Heart left ventricle (tissue), 16 donors: ENCODE data around the gene IGFN1. TPM values are rescaled to one million over a fixed set of nuclear protein-coding genes. Genes with fewer than 3 reads are reported as not detected.
"Not testable (repeated sequence)": the region's sequence is repeated elsewhere in the genome, so short reads cannot be mapped to it uniquely, and the experiment has no call there.

ENCODE experiments used
- ATAC-seq, 4 donors: fragments of 200-7000 bp; cut with Tn5 transposase; one replicate each; pipeline ENCODE4 v1.9.1; 2020 to 2022; ENCODE audit warnings: moderate library complexity in 4 of 4, mild to moderate bottlenecking in 3 of 4, moderate number of reproducible peaks in 1 of 4
- DNase-seq, 5 donors: peaks; one replicate each; pipeline ENCODE4 v3.0.0-alpha.2; 2020
- H3K27ac ChIP-seq, 12 donors: fragments of 200-600 bp; sonication (generic) in 4 of 12; one replicate each; pipeline versions ENCODE4 v1.5.0 to v1.8.0; 2016 to 2022; ENCODE audit warnings: mild to moderate bottlenecking in 2 of 12
- H3K27me3 ChIP-seq, 9 donors: fragments of 200-600 bp; sonication (generic) in 2 of 9; one replicate each; pipeline versions ENCODE4 v1.5.1 to v1.8.0; 2016 to 2022; ENCODE audit warnings: mild to moderate bottlenecking in 3 of 9
- H3K36me3 ChIP-seq, 9 donors: fragments of 200-600 bp; sonication (generic) in 2 of 9; one replicate each; pipeline versions ENCODE4 v1.5.0 to v1.8.0; 2018 to 2022; ENCODE audit warnings: mild to moderate bottlenecking in 2 of 9
- H3K4me1 ChIP-seq, 12 donors: fragments of 200-600 bp; sonication (generic) in 4 of 12; one replicate each; pipeline versions ENCODE4 v1.5.0 to v1.8.0; 2016 to 2022; ENCODE audit warnings: mild to moderate bottlenecking in 3 of 12
- H3K4me3 ChIP-seq, 12 donors: fragments of 200-600 bp; sonication (generic) in 4 of 12; one replicate each; pipeline versions ENCODE4 v1.5.0 to v1.8.0; 2017 to 2022; ENCODE audit warnings: mild to moderate bottlenecking in 9 of 12, moderate library complexity in 4 of 12
- H3K9me3 ChIP-seq, 12 donors: fragments of 200-600 bp; sonication (generic) in 4 of 12; one replicate each; pipeline versions ENCODE4 v1.5.0 to v1.8.0; 2016 to 2022; ENCODE audit warnings: mild to moderate bottlenecking in 1 of 12
- POLR2A ChIP-seq, 2 donors: fragments of 450-650 bp; IDR thresholded peaks; one replicate each; pipeline ENCODE4 v1.6.1; 2017; ENCODE audit warnings: antibody characterized with exemption in 2 of 2, mild to moderate bottlenecking in 2 of 2, moderate library complexity in 2 of 2
- WGBS, 4 donors: extraction: QIAGEN DNeasy Blood & Tissue Kit in 2 of 4; methylation state at CpG; one replicate each; pipeline versions ENCODE4 v1.1.5 to v1.1.7; 2013 to 2018; 5-methylcytosine and 5-hydroxymethylcytosine counted together
- intact Hi-C, 10 donors: fragments of 100-400 bp; cut with DNase I; formaldehyde crosslinking; loops; one replicate each; pipeline versions ENCODE4 v1.11.1 to v1.14.2; 2022
- polyA plus RNA-seq, 2 donors: library from polyadenylated mRNA; stranded (reverse); fragments of 200-250 nt; gene quantifications; one replicate each; pipeline ENCODE4 v1.2.3, GENCODE V29; 2013
- total RNA-seq, 9 donors: library from RNA; depleted of rRNA in 2 of 9; stranded (reverse); fragments of >200 nt in 2 of 9; fragmentation: NEBNext Ultra II Directional in 3 of 9; extraction: Animal tissue kit (Norgen Biotek cat#: 25700) in 3 of 9; gene quantifications; one replicate each; pipeline versions ENCODE4 v1.1.0 to v1.2.4, GENCODE V29; 2016 to 2023
- TF ChIP-seq, protein P1 (sequence below), 12 donors: fragments of 200-600 bp; sonication (generic) in 4 of 12; IDR thresholded peaks; one replicate each; pipeline versions ENCODE4 v1.5.0 to v1.8.0; 2018 to 2022; ENCODE audit warnings: antibody characterized with exemption in 12 of 12, mild to moderate bottlenecking in 5 of 12
- donor health status: ischemic (EF 13 %, LVEDD 7.1; RV severe dilation, severe dysfunction).
- donor health status: healthy with polysubstance abuse.
- donor health status: DM: no; HTN: yes; CAD: no.
- donor health status: DM: no; HTN: no; CAD: no.
- donor health status: ischemic (EF 25% LVEDD 6.9; RV normal size, moderate dysfunction).
- donor health status: ischemic (EF 25% LVEDD 5.7; RV mildly dilated, moderate dysfunction).
- donor health status: healthy.
- donor health status: DM: yes; HTN: yes; CAD: no.
- donor health status: ischemic (EF 35%, LVEDD 5.7; RV mildly dilated, moderate dysfunction).
- donor health status: nonischemic (EF 11% LVEDD 7.7; RV severe dilation, severe dysfunction).
- donor health status: DM: yes; HTN: yes; CAD: no.
- donor health status: PGD.
- donor health status: ischemic (EF 29% LVEDD 5.4; RV normal size, mild dysfunction).
- donor health status: nonischemic (EF 23%, LVEDD 6.1; RV moderate dilation, normal function).

Gene IGFN1
- total and polyA plus RNA-seq, 11 donors = 0.03 to 0.04 TPM; not detected in 9

DNA sequence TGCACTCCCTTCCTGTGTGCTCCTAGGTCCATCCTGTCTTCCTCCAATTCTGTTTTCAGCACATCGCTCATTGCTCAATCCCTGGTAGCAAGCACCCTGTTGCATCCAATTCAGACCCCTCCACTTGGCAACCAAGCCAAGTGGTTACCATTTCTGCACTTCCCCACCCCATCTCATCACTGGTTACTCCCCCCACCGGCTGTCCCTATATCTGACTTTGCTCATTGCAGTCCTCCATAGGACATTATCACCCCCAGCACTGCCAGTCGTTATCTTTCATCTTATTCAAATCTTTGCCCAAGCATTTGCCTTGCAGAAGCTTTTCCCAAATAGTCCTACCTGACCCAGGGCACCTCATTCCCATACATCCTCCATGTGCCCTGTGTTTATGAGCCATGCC lies 34.3 kb upstream of the IGFN1 start:
- no peak for ATAC-seq
- TF ChIP-seq POLR2A (IDR thresholded peaks at IDR 0.05) = no peak
- TF ChIP-seq, protein P1, sequence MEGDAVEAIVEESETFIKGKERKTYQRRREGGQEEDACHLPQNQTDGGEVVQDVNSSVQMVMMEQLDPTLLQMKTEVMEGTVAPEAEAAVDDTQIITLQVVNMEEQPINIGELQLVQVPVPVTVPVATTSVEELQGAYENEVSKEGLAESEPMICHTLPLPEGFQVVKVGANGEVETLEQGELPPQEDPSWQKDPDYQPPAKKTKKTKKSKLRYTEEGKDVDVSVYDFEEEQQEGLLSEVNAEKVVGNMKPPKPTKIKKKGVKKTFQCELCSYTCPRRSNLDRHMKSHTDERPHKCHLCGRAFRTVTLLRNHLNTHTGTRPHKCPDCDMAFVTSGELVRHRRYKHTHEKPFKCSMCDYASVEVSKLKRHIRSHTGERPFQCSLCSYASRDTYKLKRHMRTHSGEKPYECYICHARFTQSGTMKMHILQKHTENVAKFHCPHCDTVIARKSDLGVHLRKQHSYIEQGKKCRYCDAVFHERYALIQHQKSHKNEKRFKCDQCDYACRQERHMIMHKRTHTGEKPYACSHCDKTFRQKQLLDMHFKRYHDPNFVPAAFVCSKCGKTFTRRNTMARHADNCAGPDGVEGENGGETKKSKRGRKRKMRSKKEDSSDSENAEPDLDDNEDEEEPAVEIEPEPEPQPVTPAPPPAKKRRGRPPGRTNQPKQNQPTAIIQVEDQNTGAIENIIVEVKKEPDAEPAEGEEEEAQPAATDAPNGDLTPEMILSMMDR (IDR thresholded peaks at IDR 0.05) = no peak
- Histone ChIP-seq H3K27ac (no peak overlapping the region), H3K4me3 (no peak overlapping the region), H3K36me3 (peaks cover 0 to 9% (median 4%) of the 10 kb centered on the region in 9 donors), H3K27me3 (no peaks in the 10 kb centered on the region), H3K9me3 (no peaks in the 10 kb centered on the region), H3K4me1 (peaks cover 0 to 20% (median 13%) of the 10 kb centered on the region in 12 donors)
- 84 to 95% (median 88%) methylated on average over 3 of the region's 3 CpGs for WGBS, 4 donors
- intact Hi-C loops = loop anchor here in 1 of 10 donors (10.0 kb wide), 1 partner anchor 68 kb away; no protein-coding TSS in a partner anchor
- no peak for DNase-seq

DNA sequence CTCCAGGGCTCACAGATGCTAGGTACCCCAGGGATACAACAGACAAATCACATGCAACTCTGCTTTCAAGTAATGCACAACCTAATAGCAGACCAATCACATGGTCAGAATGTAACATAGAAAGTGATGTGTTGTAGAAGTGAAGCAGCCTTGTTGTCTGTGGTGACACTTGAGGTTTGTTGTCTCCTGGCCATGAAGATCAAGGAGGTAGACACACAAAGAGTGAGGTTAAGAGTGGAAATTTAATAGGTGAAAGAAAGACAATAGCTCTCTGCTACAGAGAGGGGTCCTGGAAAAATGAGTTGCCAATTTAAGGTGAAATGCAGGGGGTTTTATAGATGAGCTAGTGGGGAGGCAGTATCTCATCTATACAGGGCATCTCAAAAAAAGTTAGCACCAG lies 33.8 kb upstream of the IGFN1 start:
- peaks cover 0 to 20% (median 13%) of the 10 kb centered on the region in 12 donors for H3K4me1 ChIP-seq
- H3K27ac ChIP-seq = no peak overlapping the region
- ATAC-seq (no peak), DNase-seq (no peak)
- no peaks in the 10 kb centered on the region for H3K9me3 ChIP-seq
- H3K4me3 ChIP-seq = no peak overlapping the region
- peaks cover 0 to 4% (median 0%) of the 10 kb centered on the region in 9 donors for H3K36me3 ChIP-seq
- H3K27me3 ChIP-seq = no peaks in the 10 kb centered on the region
- TF ChIP-seq, protein P1 (IDR thresholded peaks at IDR 0.05) = no peak
- no peak for TF ChIP-seq POLR2A (IDR thresholded peaks at IDR 0.05)
- intact Hi-C loops = loop anchor here in 1 of 10 donors (10.0 kb wide), 1 partner anchor 68 kb away; no protein-coding TSS in a partner anchor

DNA sequence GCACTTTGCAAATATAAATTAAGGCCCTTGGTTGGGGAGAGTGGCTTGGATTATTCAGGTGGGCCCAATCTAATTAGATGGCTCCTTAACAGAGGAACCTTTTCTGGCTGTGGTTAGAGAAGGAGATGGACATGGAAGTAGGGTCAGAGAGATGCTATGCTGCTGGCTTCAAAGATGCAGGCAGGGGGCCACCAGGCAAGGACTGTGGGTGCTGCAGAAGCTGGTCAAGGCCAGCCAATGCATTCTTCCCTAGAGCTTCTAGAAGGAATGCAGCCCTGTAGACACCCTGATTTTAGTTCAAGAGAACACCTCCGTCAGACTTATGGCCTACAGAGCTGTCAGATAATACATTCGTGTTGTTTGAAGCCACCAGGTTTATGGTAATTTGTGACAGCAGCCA lies 32.7 kb upstream of the IGFN1 start:
- Histone ChIP-seq H3K9me3 (no peaks in the 10 kb centered on the region), H3K27ac (no peak overlapping the region), H3K4me3 (no peak overlapping the region), H3K4me1 (peaks cover 0 to 16% (median 12%) of the 10 kb centered on the region in 12 donors), H3K27me3 (no peaks in the 10 kb centered on the region), H3K36me3 (no peaks in the 10 kb centered on the region)
- TF ChIP-seq, protein P1 (IDR thresholded peaks at IDR 0.05) = no peak
- TF ChIP-seq POLR2A (IDR thresholded peaks at IDR 0.05) = no peak
- intact Hi-C loops = loop anchor here in 1 of 10 donors (10.0 kb wide), 1 partner anchor 67 kb away; no protein-coding TSS in a partner anchor
- ATAC-seq (no peak), DNase-seq (no peak)
- WGBS, 4 donors = 89 to 94% (median 91%) methylated on average over 2 of the region's 2 CpGs

DNA sequence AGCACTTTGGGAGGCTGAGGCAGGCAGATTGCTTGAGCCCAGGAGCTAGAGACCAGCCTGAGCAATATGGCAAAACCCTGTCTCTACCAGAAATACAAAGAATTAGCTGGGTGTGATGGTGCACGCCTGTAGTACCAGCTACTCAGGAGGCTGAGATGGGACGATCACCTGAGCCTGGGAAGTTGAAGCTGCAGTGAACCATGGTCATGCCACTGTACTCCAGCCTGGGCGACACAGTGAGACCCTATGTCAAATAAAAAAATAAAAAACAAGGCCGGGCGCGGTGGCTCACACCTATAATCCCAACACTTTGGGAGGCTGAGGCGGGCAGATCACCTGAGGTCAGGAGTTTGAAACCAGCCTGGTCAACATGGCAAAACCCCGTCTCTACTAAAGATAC lies 27.6 kb upstream of the IGFN1 start:
- 81 to 95% (median 89%) methylated on average over 8 of the region's 8 CpGs for WGBS, 4 donors
- H3K4me3 ChIP-seq, H3K36me3 ChIP-seq, DNase-seq, H3K27me3 ChIP-seq, H3K4me1 ChIP-seq, intact Hi-C loops, H3K9me3 ChIP-seq, H3K27ac ChIP-seq, ATAC-seq: not testable (repeated sequence)

DNA sequence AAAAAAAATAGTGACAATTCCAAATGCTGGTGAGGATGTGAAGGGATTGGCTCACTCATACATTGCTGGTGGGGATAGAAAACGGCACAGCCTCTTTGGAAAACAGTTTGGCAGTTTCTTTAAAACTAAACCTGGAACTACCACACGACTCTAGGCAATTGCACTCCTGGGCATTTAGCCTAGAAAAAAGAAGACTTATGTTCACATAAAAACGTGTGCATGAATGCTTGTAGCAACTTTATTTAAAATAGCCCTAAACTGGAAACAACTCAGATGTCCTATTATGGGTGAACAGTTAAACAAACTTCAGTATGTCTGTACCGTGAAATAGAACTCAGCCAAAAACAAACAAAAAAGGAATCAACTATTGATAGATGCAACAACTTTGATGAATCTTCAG lies 26.9 kb upstream of the IGFN1 start:
- no peak for ATAC-seq
- WGBS, 4 donors = 57 to 68% (median 61%) methylated on average over 4 of the region's 4 CpGs

More for the DNA sequence above, 26.9 kb upstream of the IGFN1 start:
- intact Hi-C loops = no loop called here
- Histone ChIP-seq H3K27ac (no peak overlapping the region), H3K4me1 (no peaks in the 10 kb centered on the region), H3K36me3 (no peaks in the 10 kb centered on the region), H3K27me3 (peaks cover 0 to 5% (median 0%) of the 10 kb centered on the region in 9 donors), H3K9me3 (no peaks in the 10 kb centered on the region), H3K4me3 (no peak overlapping the region)
- TF ChIP-seq, protein P1 (IDR thresholded peaks at IDR 0.05) = no peak
- no peak for TF ChIP-seq POLR2A (IDR thresholded peaks at IDR 0.05)
- no peak for DNase-seq
